SKM-1 treated with dmso at 0.1 percent for 144 hours (cell line): ENCODE data around the gene CEP162.
A peak's percentile ranks its signal among the peaks of the same experiment; 100 is the strongest.
"Not testable (repeated sequence)": the region's sequence is repeated elsewhere in the genome, so short reads cannot be mapped to it uniquely, and the experiment has no call there.

Source experiments
- DNase-seq: peaks from one replicate; lab custom pipeline; 2025; ENCODE audit not compliant: unreplicated experiment; lab: John Stamatoyannopoulos, UW

Gene CEP162

GRCh38 chr6:84227044-84227433 is 404 bp downstream of the CEP162 start:
- no peak for DNase-seq

DNA sequence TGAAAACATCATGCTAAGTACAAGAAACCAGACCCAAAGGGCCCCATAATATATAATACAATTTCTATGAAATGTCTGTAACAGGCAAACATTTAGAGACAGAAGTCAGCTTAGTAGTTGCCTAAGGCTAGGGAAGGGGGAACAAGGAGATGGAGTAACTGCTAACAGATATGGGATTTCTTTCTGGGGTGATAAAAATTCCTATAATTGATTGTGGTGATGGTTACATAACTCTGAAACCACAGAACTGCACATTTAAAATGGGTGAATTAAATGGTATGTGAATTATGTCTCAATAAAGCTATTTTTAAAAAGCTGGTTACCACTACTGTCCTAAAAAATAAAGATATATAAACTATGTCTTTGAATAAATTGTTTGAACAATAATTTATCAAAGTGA is 3.2 kb downstream of the CEP162 start:
- DNase-seq, result no peak

- not testable (repeated sequence) for DNase-seq
Measured at GRCh38 chr6:84223608-84224007, 3.8 kb downstream of the CEP162 start.

- DNase-seq, result no peak
Measured at GRCh38 chr6:84222426-84222825, 5.0 kb downstream of the CEP162 start.

DNA sequence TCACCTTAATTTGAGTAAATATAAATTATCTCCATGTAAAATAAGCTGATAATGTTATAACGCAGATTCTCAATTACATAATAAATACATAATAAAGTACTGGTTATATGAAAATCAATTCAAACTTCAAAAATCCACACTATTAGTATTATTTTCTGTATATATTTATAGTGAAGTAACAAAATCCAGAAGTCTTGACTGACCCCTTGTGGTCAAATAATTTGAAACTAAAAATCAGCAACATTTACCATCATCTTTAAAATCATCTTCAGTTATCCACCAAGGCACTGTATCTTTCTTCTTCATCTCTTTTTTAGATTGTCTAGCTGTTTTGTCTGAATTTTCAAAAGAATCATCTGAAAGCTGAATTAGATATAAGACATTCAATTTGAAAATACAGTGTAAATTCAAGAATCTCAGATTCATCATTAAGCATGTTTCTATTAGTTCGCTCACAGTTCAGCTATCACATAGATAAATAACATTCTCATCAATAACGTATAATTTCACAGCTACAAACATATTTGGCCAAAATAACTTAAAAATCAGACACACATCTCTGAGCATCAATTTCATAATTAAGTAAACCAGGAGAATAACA is 6.5 kb downstream of the CEP162 start:
- peak; percentile 42 for DNase-seq

DNA sequence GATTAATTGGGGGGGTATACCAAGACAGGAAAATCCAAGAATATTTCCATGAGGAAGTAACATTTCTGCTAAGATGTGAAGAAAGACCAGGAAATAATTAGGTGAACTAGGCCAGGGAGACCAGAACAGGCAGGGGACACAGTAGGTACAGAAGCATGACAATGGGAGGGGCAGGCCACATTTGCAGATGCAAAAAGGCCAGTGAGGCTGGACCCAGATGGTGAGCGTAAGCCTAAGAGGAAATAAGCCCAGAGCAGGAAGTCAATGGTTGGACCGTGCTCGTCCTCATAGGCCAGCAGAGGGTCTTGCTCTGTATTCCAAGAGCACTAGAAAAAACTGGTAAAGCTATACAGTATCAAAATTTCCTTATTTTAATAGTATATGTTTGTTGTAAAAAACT is 9.4 kb downstream of the CEP162 start:
- no peak for DNase-seq

GRCh38 chr6:84213217-84213616 is 14.2 kb downstream of the CEP162 start:
- no peak for DNase-seq

- DNase-seq, result no peak
Measured at GRCh38 chr6:84204011-84204410, 23.4 kb downstream of the CEP162 start.

- not testable (repeated sequence) for DNase-seq
Measured at GRCh38 chr6:84199987-84200386, 27.5 kb downstream of the CEP162 start.

DNA sequence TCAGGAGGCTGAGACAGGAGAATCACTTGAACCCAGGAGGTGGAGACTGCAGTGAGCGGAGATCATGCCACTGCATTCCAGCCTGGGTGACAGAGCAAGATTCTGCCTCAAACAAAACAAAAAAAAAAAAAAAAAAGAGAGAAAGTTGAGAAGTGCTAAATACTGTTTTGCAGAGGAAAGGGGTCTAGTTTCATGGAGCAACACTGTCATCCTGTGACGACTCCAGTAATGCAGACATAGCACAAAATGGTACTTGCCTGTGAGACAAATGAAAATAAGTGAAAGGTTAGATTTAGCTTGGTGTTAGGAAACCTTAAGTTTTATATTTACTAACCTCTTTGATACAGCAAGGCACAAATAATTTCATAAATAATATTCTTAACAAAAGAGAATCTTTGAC is 29.7 kb downstream of the CEP162 start:
- DNase-seq, result no peak

GRCh38 chr6:84193114-84193708 is 34.2 kb downstream of the CEP162 start:
- no peak for DNase-seq

DNA sequence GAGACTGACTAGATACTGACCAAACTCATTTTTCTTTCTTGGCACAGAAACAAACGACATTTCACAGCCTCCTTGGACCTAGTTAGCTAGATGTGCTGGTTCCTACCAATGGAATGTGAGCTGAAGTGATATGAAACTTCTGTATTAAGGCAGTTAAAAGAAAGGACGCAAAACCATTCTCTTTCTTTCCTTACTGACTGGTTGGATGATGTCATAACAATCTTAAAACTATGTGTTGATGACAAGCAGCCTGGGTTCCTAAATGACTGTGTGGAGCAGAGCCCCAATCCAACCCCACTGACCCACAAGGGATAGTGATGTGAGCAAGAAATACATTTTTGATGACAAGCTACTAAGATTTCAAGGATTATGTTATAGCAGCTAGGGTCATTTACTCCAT is 35.6 kb downstream of the CEP162 start:
- DNase-seq, result no peak

GRCh38 chr6:84189356-84189755 is 38.1 kb downstream of the CEP162 start:
- DNase-seq, result not testable (repeated sequence)

GRCh38 chr6:84183430-84183829 is 44.0 kb downstream of the CEP162 start:
- DNase-seq, result no peak

GRCh38 chr6:84182001-84182400 is 45.4 kb downstream of the CEP162 start:
- DNase-seq, result no peak

GRCh38 chr6:84177241-84177640 is 50.2 kb downstream of the CEP162 start:
- DNase-seq, result no peak

DNA sequence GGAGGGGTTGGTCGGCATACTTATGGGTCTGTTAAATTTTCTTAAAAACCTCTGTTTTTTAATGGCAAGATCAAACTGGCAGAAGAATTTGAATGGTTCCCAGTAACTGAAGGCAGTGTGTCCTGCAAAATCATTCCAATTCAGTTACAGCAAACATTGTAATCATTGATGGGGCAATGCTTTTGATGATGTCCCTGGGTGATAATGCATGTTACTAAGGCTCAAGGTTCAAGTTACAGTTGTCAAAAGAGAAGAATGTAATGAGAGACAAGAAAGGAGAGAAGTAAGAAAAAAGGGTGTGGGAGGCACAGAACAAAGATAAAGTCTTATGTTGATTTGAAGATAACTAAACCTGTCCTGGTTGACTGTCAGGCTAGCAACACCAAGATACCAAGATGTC is 54.9 kb downstream of the CEP162 start:
- DNase-seq, result no peak

- DNase-seq, result no peak
Measured at GRCh38 chr6:84172080-84172479, 55.4 kb downstream of the CEP162 start.

DNA sequence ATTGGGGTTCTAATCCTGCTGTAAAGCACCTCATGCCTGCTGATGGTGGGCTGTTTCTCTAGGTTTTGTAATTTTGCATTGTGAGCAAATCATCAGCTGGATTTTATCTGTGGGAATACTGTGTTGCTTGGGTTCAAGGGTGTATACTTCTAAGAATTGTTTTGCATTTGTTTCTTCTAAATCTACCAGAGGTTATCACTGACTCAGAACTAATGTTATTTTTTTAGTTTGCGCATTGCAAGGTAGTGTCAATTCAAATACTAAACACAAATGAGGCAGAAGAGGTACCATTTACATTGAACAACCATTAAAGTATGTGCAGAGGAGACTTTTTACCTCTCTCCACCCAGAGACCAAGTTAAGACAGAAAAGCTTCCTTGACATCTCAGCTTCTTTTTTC is 60.0 kb downstream of the CEP162 start:
- DNase-seq, result no peak

DNA sequence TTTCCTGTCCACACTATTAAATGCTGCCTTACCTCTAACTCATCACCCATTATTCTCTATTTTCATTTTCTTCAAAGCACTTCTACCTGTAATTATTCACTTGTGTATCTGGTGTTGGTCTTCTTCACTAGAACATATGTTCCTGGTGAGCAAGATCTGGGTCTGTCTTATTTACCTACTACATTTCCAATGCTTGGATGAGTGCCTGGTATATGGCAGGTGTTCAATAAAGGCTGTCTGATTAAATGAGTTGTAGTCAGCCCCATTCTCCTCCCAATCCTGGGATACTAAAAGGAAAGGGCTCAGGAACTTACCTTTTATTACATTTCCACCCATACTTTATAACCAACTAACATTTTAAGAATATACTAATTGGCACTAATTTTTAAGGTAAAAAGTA is 61.0 kb downstream of the CEP162 start:
- DNase-seq, result no peak

GRCh38 chr6:84164328-84164727 is 63.1 kb downstream of the CEP162 start:
- not testable (repeated sequence) for DNase-seq

DNA sequence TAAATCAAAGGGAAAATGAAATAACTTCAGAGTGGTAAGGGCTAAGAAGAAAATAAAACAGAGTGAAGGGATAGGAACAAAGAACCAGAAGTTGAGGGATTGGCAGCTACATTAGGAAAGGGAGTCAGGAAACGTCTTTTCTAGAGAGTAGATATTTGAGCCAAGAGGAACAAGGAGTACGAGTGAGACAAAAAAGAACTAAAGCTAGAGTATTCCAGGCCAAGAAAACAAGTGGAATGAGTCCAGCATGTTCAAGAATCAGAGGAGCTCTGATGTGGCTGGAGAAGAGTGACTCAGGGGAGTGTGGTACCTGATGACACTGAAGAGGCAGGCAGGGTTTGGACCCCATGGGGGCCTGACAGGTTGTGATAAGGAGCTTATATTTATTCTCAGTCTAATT is 66.3 kb downstream of the CEP162 start:
- no peak for DNase-seq

- no peak for DNase-seq
Measured at GRCh38 chr6:84156306-84156705, 71.1 kb downstream of the CEP162 start.
